H4 (cell line): Measurements from ENCODE around the gene OR2T4. TPM values are rescaled to one million over a fixed set of nuclear protein-coding genes. Genes with fewer than 3 reads are reported as not detected.

ENCODE experiments used
- DNase-seq: peaks from one replicate; pipeline ENCODE4 v3.0.0-alpha.2; 2015; ENCODE audit warnings: low spot score
- total RNA-seq: library from RNA; depleted of rRNA; stranded (reverse); fragments of >200 nt; shearing (Covaris generic); gene quantifications from 2 replicates; pipeline ENCODE4 v1.2.3, GENCODE V29; 2014; rRNA removed

The OR2T4 gene, protein sequence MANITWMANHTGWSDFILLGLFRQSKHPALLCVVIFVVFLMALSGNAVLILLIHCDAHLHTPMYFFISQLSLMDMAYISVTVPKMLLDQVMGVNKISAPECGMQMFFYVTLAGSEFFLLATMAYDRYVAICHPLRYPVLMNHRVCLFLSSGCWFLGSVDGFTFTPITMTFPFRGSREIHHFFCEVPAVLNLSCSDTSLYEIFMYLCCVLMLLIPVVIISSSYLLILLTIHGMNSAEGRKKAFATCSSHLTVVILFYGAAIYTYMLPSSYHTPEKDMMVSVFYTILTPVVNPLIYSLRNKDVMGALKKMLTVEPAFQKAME
- 0.31 TPM in 1 of 2 replicates, not detected in the other for total RNA-seq

DNA sequence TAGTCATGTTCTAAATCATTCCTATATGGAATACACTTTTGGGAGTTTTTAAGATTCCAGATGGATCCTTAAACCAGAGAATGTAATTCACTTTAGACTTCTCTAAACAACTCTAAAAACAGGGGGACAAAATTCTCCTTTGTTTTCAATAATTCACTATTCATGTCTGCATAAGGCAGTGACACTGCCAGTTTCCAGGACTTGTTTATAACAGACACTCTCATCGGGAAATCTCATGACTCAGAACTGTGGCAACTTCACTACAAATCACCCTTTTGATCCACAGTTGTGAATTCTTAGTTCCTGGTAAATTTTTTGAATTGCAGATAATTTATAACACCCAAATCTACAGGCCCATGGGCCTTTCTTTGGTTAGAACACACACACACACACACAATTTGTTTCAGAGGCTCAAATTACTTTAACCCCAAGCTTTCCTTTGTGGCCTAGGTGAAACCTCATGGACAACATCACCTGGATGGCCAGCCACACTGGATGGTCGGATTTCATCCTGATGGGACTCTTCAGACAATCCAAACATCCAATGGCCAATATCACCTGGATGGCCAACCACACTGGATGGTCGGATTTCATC lies at the start of gene OR2T4:
TSS of gene OR2T4 (plus strand) at position 545 of the 595 bp plus-strand sequence. CDS start at position 545, 0 bp downstream.
- DNase-seq, result no peak

DNA sequence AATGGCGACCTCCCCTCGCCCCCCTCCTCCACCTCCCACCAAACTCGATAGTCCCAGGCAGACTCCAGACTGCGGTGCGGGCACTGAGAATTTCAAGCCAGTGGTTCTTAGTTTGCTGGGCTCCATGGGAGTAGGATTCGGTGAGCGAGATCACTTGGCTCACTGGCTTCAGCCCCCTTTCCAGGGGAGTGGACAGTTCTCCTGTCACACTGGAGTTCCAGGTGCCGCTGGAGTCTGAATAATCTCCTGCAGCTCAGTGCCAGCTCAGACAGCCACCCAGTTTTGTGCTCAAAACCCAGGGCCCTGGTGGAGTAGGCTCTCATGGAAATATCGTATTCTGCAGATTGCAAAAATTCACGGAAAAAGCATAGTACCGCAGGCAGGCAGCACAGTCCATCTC lies 44.7 kb upstream of the OR2T4 start:
- DNase-seq, result no peak

DNA sequence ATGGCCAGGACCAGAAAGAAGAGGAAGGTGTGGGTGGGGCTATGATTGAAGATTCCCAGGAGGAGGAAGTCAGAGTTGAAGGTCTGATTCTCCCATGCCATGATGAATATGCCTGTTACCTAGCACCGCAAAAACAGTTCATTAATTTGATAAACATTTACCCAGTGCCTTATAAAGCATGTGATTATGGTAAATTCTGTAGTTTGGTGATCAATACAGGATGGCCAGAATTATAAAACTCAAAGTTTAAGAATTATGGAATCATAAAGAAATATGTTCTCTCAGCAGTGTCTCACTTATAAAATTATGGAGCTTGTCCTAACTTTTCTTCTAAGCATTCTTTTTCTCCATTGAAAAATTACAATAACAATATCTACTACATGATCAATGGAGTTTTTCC lies 37.0 kb upstream of the OR2T4 start, which contains the start of gene OR2M7:
TSS of gene OR2M7 (minus strand) at position 101 of the 400 bp plus-strand sequence. CDS start at position 101, 0 bp downstream.
- DNase-seq, result no peak

DNA sequence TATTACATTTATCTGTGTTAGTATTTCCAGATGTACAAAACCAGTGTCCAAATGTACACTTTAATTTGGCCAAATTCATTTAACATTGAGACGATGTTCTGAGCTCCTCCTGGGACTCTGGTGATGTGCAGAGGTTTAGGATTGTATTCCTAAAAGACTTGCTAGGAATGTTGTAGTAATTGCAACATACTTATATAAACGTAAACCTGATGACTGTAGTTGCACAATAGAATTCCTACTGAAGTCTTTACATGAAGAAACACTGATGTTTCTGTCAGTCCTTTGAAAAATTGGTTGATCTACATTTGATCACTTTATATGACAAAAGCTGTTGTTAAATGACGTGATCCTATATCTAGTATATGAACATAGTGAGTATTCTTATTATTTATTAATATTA lies 18.0 kb upstream of the OR2T4 start:
- no peak for DNase-seq

DNA sequence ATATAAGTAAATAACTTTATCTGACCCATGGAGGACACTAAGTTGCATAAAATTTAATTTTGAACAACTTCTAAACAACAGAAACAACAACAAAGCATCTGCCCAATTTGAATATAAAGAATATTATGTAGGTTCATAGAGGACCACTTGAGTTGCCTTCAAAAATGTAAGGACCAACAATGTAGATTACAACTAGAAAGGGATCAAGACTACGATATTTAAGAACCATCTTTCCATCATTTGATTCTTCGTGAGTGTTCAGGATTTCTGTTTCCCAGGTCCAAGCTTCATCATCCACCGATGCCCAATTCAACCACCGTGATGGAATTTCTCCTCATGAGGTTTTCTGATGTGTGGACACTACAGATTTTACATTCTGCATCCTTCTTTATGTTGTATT lies 13.0 kb upstream of the OR2T4 start, which contains the start of gene OR14C36:
TSS of gene OR14C36 (plus strand) at position 301 of the 400 bp plus-strand sequence. CDS start at position 301, 0 bp downstream.
- DNase-seq, result no peak

DNA sequence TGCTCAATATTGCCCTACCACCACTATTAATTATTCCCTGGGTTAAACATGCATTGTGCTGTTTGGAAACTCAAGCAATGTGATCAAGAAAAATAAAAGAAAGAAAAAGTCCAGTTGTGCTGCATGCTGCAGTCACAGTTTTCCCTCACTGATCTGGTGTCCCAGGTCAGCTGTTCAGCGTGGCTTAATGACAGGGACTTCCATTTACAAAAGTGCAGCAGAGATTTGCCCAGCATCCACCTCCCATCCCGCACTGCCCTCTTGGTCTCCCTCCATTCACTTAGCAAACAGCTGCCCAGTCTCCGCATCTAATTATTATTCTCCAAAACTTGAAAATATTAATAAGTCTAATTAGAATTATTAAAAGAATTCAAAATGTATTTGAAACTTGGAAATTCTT lies 2.0 kb upstream of the OR2T4 start:
- no peak for DNase-seq

DNA sequence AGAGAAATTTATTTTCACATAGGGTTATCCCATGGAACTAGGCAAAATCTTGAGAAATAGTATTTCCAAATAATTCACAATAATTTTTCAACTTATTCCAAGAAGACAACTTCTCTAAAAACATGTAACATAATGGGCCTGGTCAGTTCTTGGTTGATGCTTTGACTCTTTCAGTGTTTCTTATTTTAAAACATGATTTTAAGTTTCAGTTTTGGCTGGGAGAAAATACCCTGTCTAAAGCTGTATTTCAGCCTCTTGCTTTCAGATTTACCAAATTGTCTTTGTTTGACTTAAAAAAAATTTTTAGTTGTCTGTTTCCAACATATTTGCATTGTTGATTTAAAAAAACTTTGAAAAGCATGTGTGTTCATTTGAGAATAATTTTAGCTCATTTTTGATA lies 5.1 kb downstream of the OR2T4 start:
- DNase-seq, result no peak

DNA sequence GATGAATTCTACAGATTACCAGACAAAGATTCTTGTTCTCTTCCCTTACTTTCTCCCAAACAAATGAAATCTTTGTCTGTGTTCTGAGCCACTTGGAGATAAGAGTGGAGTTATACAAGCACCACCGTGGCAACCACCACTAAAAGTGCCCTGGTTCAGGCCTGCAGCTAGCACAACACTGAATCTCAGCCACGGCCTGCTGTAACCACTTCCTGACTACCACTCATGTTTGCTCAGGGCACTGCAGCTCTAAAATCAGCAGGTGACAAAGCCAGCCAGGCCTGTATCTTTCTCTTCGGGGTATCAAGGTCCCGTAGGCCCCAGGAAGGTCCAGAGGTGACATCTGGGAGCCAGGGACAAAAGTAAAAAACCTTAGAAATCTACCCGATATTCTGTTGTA lies 10.9 kb downstream of the OR2T4 start:
- no peak for DNase-seq

DNA sequence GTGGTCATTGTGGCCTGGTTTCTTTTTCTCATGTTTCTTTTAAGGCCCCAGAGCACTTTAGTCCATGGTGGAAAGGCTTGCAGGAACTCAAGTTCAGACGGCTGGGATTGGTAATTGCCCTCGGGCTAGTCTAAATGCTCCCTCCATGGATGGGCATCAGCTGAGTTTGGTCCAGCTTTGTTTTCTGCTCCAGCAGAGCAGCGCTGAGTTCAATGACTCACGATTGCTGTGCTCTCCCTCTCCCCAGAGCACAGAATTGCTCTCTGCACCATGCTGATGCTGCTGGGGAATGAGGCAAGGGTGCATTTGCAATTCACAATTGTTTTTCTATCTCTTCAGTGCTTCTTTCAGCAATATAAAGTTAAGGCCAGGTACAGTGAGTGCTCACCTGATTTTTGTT lies 12.3 kb downstream of the OR2T4 start:
- peak; percentile 21 for DNase-seq

DNA sequence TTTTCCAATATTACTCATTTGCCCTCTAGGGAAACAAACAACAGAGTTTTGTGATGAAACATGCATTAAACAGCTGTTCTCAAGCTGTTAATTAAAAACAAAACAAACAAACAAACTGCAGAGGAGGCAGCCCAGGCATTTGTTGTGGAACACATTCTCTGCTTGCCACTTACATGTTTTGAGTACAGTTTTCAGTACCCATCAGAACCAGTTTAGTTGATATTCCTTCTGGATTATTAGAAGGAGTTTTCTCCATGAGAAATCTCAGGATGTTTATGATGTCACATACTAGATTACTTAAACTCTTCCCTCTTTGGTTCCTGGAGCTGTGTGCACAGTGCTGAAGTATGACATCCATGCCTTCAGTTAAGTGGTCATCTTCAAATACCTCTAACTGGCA lies 14.0 kb downstream of the OR2T4 start, which contains the start of gene OR2T6:
TSS of gene OR2T6 (plus strand) at position 301 of the 400 bp plus-strand sequence. CDS start 11,863 bp downstream, outside the sequence.
- no peak for DNase-seq

DNA sequence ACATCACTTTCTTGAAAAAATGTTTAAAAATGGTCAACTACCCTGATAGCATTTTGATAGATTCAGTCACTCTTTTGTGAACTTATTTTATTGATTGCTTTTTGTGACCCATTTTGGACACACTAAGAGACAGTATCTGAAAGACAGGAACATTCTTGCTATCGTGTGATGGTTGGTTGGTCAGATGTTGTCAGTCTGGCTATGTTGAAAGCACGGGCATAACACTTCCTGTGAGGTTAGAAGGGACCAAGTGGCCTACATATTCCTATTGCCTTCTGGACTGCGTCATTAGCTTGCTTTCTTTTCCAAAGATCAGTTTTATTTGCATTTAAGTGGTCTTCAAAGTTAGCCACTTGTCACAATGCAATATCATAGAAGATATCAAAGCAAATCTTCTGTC lies 15.5 kb downstream of the OR2T4 start:
- no peak for DNase-seq

DNA sequence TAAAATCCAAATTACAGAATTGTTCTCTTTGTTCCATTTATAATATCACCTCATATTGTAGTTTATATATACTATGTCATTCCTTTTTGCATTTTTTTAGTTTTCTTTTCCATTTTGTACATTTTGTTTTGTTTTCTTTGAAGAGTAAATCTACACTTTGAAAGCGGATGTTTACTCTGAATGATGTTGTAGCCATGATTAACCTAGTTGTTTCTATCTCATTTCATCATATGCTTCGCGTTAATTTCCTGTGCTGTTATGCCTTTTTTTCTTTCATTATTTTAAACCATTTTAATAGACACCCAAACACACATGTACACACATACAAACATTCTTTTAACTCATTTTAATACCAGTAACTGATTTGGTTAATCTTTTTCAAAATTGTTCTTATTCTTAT lies 19.4 kb downstream of the OR2T4 start:
- DNase-seq, result no peak

DNA sequence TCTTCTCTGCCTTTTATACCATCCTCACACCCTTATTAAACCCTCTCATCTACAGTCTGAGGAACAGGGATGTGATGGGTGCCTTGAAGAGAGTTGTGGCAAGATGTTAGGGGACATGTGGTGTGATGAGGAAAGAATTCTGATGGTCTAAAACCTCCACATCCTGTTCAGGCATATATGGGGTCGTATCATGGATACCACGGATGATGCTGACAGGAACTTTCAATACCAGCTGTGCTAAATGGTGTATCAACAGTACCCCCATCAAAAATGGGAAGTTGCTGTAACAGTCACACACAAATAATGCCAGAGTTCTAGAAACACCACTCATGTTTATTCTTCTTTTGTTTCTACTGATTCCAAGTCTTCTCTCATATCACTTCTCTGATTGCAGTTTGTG lies 27.0 kb downstream of the OR2T4 start:
- no peak for DNase-seq

DNA sequence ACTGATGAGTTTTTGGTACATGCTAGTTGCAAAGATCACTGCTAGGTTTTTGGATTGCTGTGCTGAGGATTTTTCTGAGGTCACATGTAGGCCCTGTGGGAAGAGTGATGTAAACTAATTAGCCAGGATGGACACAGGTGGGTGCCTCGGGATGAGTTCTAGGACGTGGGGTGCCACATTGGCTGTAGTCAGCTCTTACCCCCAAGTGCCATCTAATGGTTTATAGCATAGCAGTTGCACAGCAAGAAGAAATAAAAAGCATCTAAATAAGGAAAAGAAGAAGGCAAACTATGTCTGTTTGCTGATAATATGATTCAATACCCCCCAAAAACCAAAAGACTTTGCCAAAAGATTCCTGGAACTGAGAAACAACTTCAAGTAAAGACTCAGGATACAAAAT lies 31.6 kb downstream of the OR2T4 start:
- no peak for DNase-seq

DNA sequence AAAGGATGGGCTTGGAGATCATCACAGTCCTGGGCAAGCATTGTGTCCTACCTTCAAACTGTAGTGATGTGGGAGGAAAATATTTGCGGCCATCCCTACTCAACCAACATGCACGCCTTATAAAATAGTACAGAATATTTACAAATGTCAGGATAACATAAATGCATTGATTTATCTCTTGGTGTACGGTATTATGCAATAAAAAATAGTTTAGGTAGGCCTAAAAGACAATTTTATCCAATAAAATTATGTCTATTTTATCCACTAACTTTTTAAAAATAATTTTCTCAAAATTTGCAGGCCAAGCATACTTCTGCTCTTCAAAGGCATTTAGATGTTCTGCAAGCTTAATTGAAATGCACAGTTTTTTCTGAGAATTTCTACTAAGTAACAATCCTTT lies 41.3 kb downstream of the OR2T4 start, which contains the start of gene OR2T1:
TSS of gene OR2T1 (plus strand) at position 301 of the 400 bp plus-strand sequence. CDS start 3,100 bp downstream, outside the sequence.
- no peak for DNase-seq

DNA sequence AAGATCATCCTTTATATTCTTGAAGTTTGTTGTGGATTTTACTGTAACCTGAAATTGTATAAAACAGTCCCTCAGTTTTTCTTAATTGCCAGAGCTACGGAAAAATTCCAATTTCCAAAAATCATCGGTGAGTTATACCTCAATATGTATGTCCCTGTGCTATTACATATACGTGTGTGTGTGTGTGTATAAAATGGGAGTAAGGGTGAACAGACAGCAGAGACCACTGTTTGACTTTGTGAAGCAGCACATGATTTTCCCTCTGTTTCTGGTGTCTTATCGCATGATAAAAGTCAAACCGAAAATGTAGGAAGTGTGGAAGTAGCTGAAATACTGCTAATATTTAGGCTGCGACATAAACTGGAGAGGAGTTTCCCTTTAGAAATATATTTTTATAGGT lies 42.6 kb downstream of the OR2T4 start:
- peak; percentile 20 for DNase-seq

DNA sequence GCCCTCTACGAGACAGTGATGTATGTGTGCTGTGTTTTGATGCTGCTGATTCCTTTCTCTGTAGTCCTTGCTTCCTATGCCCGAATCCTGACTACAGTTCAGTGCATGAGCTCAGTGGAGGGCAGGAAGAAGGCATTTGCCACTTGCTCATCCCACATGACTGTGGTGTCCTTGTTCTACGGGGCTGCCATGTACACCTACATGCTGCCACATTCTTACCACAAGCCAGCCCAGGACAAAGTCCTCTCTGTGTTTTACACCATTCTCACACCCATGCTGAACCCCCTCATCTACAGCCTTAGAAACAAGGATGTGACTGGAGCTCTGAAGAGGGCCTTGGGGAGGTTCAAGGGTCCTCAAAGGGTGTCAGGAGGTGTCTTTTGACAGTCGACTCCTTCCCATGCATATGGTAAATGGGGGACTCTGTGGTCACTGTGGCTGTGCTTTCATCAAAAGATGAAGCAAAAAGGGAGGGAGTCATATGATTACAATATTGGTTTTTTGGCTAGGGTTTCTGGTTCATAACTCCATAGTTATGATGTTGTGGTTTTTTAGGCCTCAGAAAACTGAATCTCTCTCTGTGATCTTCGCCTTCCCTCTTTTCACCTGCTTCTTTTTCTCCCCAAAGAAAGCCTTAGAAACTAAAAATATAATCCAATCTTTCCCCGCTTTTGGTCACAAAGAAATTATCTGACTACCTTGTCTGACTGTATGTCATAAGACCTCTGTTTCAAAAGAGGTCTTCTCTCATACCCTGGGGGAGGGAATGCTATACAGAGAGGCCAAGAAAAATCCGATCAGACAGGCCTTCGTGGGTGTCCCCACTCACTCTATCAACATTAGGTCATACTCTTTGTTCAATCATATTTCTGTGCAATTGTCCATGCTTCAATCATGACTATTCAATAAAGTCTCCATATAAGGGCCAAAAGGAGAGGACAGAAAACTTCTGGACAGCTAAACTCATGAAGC lies 45.5 kb downstream of the OR2T4 start:
- DNase-seq, result no peak

Other genes with a start within 250 kb of the OR2T4 start
- not detected in 2 replicates for gene OR2M5, start 216.5 kb upstream of the OR2T4 start, total RNA-seq
- gene OR2M2, start 186.8 kb upstream of the OR2T4 start, total RNA-seq, result not detected in 2 replicates
- 0.04 TPM in 1 of 2 replicates, not detected in the other for gene OR2M3, start 164.4 kb upstream of the OR2T4 start, total RNA-seq
- gene OR2M4, start 130.2 kb upstream of the OR2T4 start, total RNA-seq, result not detected in 2 replicates
- 0.79 TPM in 1 of 2 replicates, not detected in the other for gene OR2T33, start 83.7 kb upstream of the OR2T4 start, total RNA-seq
- gene OR2T12, start 58.2 kb upstream of the OR2T4 start, total RNA-seq, result not detected in 2 replicates
- gene OR2M7, start 37.1 kb upstream of the OR2T4 start, total RNA-seq, result not detected in 2 replicates
- not detected in 2 replicates for gene OR14C36, start 12.9 kb upstream of the OR2T4 start, total RNA-seq
- gene OR2T6, start 14.1 kb downstream of the OR2T4 start, total RNA-seq, result not detected in 2 replicates
- not detected in 2 replicates for gene OR2T1, start 41.4 kb downstream of the OR2T4 start, total RNA-seq
- not detected in 2 replicates for gene OR2T2, start 84.0 kb downstream of the OR2T4 start, total RNA-seq
- not detected in 2 replicates for gene OR2T3, start 111.7 kb downstream of the OR2T4 start, total RNA-seq
- not detected in 2 replicates for gene OR2T5, start 126.9 kb downstream of the OR2T4 start, total RNA-seq
- gene OR2G6, start 146.4 kb downstream of the OR2T4 start, total RNA-seq, result not detected in 2 replicates
- gene OR2T29, start 201.1 kb downstream of the OR2T4 start, total RNA-seq, result not detected in 2 replicates
- gene OR2T34, start 213.1 kb downstream of the OR2T4 start, total RNA-seq, result not detected in 2 replicates
- gene OR2T10, start 236.0 kb downstream of the OR2T4 start, total RNA-seq, result not detected in 2 replicates